Hepatocyte (in vitro differentiated cells): Measurements from ENCODE around the gene ZNF20.

ENCODE experiments used
- CTCF ChIP-seq: fragments of 200-600 bp; sonication (generic); IDR thresholded peaks from 2 replicates; pipeline ENCODE4 v1.5.1; 2016; ENCODE audit warnings: antibody characterized with exemption, mild to moderate bottlenecking; ENCODE audit not compliant: poor library complexity
- EZH2 ChIP-seq: fragments of 200-600 bp; sonication (generic); IDR thresholded peaks from 2 replicates; pipeline ENCODE4 v1.6.1; 2016; ENCODE audit warnings: antibody characterized with exemption, mild to moderate bottlenecking, borderline replicate concordance

GRCh38 chr19:12113121-12113520, 27.0 kb downstream of the ZNF20 start:
- TF ChIP-seq CTCF (no peak), EZH2 (no peak)
